GM18858 (cell line): Measurements from ENCODE around the gene P2RX7.
"Not testable (repeated sequence)": the region's sequence is repeated elsewhere in the genome, so short reads cannot be mapped to it uniquely, and the experiment has no call there.

Experiments used
- ATAC-seq: cut with Tn5 transposase; IDR thresholded peaks from one replicate; pipeline ENCODE4 v1.9.1; 2021; ENCODE audit not compliant: unreplicated experiment

P2RX7 gene

GRCh38 chr12:121170151-121170550 is 37.5 kb downstream of the P2RX7 start:
- ATAC-seq, result no peak

GRCh38 chr12:121170611-121171260 is 38.1 kb downstream of the P2RX7 start:
- ATAC-seq, result no peak

GRCh38 chr12:121172145-121172544 is 39.5 kb downstream of the P2RX7 start:
- no peak for ATAC-seq

GRCh38 chr12:121175383-121176119 is 42.9 kb downstream of the P2RX7 start:
- no peak for ATAC-seq

- no peak for ATAC-seq
Observed at GRCh38 chr12:121176826-121177529, 44.3 kb downstream of the P2RX7 start.

GRCh38 chr12:121181181-121181580 is 48.5 kb downstream of the P2RX7 start:
- no peak for ATAC-seq

- ATAC-seq, result no peak
Observed at GRCh38 chr12:121182222-121182893, 49.7 kb downstream of the P2RX7 start.

- no peak for ATAC-seq
Observed at GRCh38 chr12:121184425-121184824, 51.7 kb downstream of the P2RX7 start.

GRCh38 chr12:121184984-121185889 is 52.6 kb downstream of the P2RX7 start:
- ATAC-seq, result no peak

- no peak for ATAC-seq
Observed at GRCh38 chr12:121186826-121187225, 54.1 kb downstream of the P2RX7 start.

GRCh38 chr12:121187501-121187900 is 54.8 kb downstream of the P2RX7 start:
- ATAC-seq, result no peak

GRCh38 chr12:121188227-121188626 is 55.6 kb downstream of the P2RX7 start:
- ATAC-seq, result no peak

- no peak for ATAC-seq
Observed at GRCh38 chr12:121189131-121189530, 56.5 kb downstream of the P2RX7 start.

GRCh38 chr12:121189619-121190155 is 57.0 kb downstream of the P2RX7 start:
- no peak for ATAC-seq

GRCh38 chr12:121190523-121191031 is 57.9 kb downstream of the P2RX7 start:
- ATAC-seq, result no peak

GRCh38 chr12:121191151-121191550 is 58.5 kb downstream of the P2RX7 start:
- ATAC-seq, result no peak

- no peak for ATAC-seq
Observed at GRCh38 chr12:121196902-121197301, 64.2 kb downstream of the P2RX7 start.

GRCh38 chr12:121198949-121199348 is 66.3 kb downstream of the P2RX7 start:
- ATAC-seq, result no peak

- not testable (repeated sequence) for ATAC-seq
Observed at GRCh38 chr12:121201140-121201539, 68.5 kb downstream of the P2RX7 start.
